ENCODE results near the gene SERPINB4.
"Not testable (repeated sequence)": the region's sequence is repeated elsewhere in the genome, so short reads cannot be mapped to it uniquely, and the experiment has no call there.

Gene SERPINB4

GRCh38 chr18:63644142-63644541 lies at the start of gene SERPINB4:
Gene SERPINB4, minus strand, starts transcription at chr18:63644256. Its CDS starts 679 bp downstream, at chr18:63643577.
- not testable (repeated sequence) for DNase-seq

- DNase-seq = no peak
Measured at GRCh38 chr18:63689064-63689463, 45.0 kb upstream of the SERPINB4 start.

GRCh38 chr18:63686871-63687270 lies 42.8 kb upstream of the SERPINB4 start:
- no peak for DNase-seq

GRCh38 chr18:63684718-63685117 lies 40.7 kb upstream of the SERPINB4 start:
- DNase-seq = no peak

GRCh38 chr18:63683890-63684289 lies 39.8 kb upstream of the SERPINB4 start:
- no peak for DNase-seq

- no peak for DNase-seq
Measured at GRCh38 chr18:63683152-63683551, 39.1 kb upstream of the SERPINB4 start.

- peak; percentile 6 to 16 for DNase-seq
Measured at GRCh38 chr18:63681449-63682340, 37.6 kb upstream of the SERPINB4 start.

GRCh38 chr18:63679820-63680606 lies 36.0 kb upstream of the SERPINB4 start:
- no peak for DNase-seq

- no peak for DNase-seq
Measured at GRCh38 chr18:63677500-63678225, 33.6 kb upstream of the SERPINB4 start.

GRCh38 chr18:63676526-63677323 lies 32.7 kb upstream of the SERPINB4 start:
- DNase-seq = peak in 1 of 2 experiments; percentile 13

- no peak for DNase-seq
Measured at GRCh38 chr18:63664571-63664970, 20.5 kb upstream of the SERPINB4 start.

GRCh38 chr18:63661750-63662149 lies 17.7 kb upstream of the SERPINB4 start, which contains the start of gene SERPINB3:
Gene SERPINB3, minus strand, starts transcription at chr18:63661893. Its CDS starts 677 bp downstream, at chr18:63661216.
- not testable (repeated sequence) for DNase-seq

- DNase-seq = not testable (repeated sequence)
Measured at GRCh38 chr18:63658920-63659319, 14.9 kb upstream of the SERPINB4 start.

GRCh38 chr18:63650271-63650670 lies 6.2 kb upstream of the SERPINB4 start:
- not testable (repeated sequence) for DNase-seq

GRCh38 chr18:63648241-63648640 lies 4.2 kb upstream of the SERPINB4 start:
- DNase-seq = no peak

- DNase-seq = no peak
Measured at GRCh38 chr18:63646936-63647335, 2.9 kb upstream of the SERPINB4 start.

GRCh38 chr18:63644694-63645093 lies 638 bp upstream of the SERPINB4 start:
- not testable (repeated sequence) for DNase-seq

GRCh38 chr18:63642668-63643356 lies 1.2 kb downstream of the SERPINB4 start:
- not testable (repeated sequence) for DNase-seq

GRCh38 chr18:63641157-63641680 lies 2.8 kb downstream of the SERPINB4 start:
- not testable (repeated sequence) for DNase-seq

GRCh38 chr18:63637703-63638102 lies 6.4 kb downstream of the SERPINB4 start:
- DNase-seq = no peak

GRCh38 chr18:63627819-63628218 lies 16.2 kb downstream of the SERPINB4 start:
- no peak for DNase-seq

All from NCI-H526 (cell line).